SK-N-SH (cell line): ENCODE measurements around the gene TUBGCP3. TPM values are rescaled to one million over a fixed set of nuclear protein-coding genes. Genes with fewer than 3 reads are reported as not detected.

Experiments
- CTCF ChIA-PET: fragments of 300-600, 350-600 bp; formaldehyde crosslinking; extraction: SDS; loops from one replicate; lab custom pipeline; 2021; lab: Yijun Ruan, JAX
- POLR2A ChIA-PET: fragments of 350-600 bp; sonication (Branson Sonifier 250); formaldehyde crosslinking; extraction: SDS; loops from one replicate; lab custom pipeline; 2020; ENCODE audit warnings: antibody characterized with exemption, inconsistent platforms; lab: Yijun Ruan, JAX
- DNase-seq: peaks from one replicate; pipeline ENCODE4 v3.0.0; 2012
- H2AFZ ChIP-seq: fragments of 200-600 bp; sonication (generic); 2 replicates; pipeline ENCODE4 v1.8.1; 2016; ENCODE audit warnings: antibody characterized with exemption, mild to moderate bottlenecking, low read depth
- H3F3A ChIP-seq: fragments of 200-600 bp; sonication (generic); replicated peaks from 2 replicates; pipeline ENCODE3; 2016; ENCODE audit warnings: antibody characterized with exemption, mild to moderate bottlenecking; ENCODE audit not compliant: insufficient read depth
- H3K27ac ChIP-seq, 2 experiments: fragments of 200-500 bp in 1 of 2; fragments of 200-600 bp in 1 of 2; sonication (Bioruptor generic) in 1 of 2; sonication (generic), shearing (Covaris generic) in 1 of 2; 2 replicates each; pipeline versions ENCODE4 v1.5.1 to v1.6.1; 2014 to 2016; ENCODE audit warnings: low read depth in 2 of 2, inconsistent platforms in 1 of 2, low read length in 1 of 2, mild to moderate bottlenecking in 1 of 2, mixed read lengths in 1 of 2
- H3K27me3 ChIP-seq: fragments of 200-600 bp; sonication (generic), shearing (Covaris generic); 2 replicates; pipeline ENCODE4 v1.6.1; 2016; ENCODE audit warnings: mixed run types; ENCODE audit not compliant: insufficient read depth
- H3K36me3 ChIP-seq, 2 experiments: fragments of 200-500 bp in 1 of 2; fragments of 200-600 bp in 1 of 2; sonication (Bioruptor generic) in 1 of 2; sonication (generic) in 1 of 2; replicated peaks in 1 of 2; 2 replicates each; pipeline versions ENCODE3 to v1.5.1; 2014 to 2016; ENCODE audit warnings: low read length in 1 of 2, mild to moderate bottlenecking in 1 of 2; ENCODE audit not compliant: insufficient read depth in 2 of 2, control insufficient read depth in 1 of 2
- H3K4me1 ChIP-seq, 2 experiments: fragments of 200-500 bp in 1 of 2; fragments of 200-600 bp in 1 of 2; sonication (Bioruptor generic) in 1 of 2; sonication (generic), shearing (Covaris generic) in 1 of 2; 2 replicates each; pipeline versions ENCODE4 v1.5.1 to v1.6.1; 2014 to 2016; ENCODE audit warnings: low read depth in 1 of 2, low read length in 1 of 2, mixed run types in 1 of 2; ENCODE audit not compliant: insufficient read depth in 2 of 2, control insufficient read depth in 1 of 2
- H3K4me2 ChIP-seq: fragments of 200-600 bp; sonication (generic), shearing (Covaris generic); 2 replicates; pipeline ENCODE4 v1.6.1; 2017; ENCODE audit warnings: mixed run types
- H3K4me3 ChIP-seq, 2 experiments: fragments of 200-500 bp in 1 of 2; fragments of 200-600 bp in 1 of 2; sonication (Bioruptor generic) in 1 of 2; sonication (generic), shearing (Covaris generic) in 1 of 2; 2 replicates each; pipeline versions ENCODE4 v1.5.1 to v1.8.1; 2014 to 2016; ENCODE audit warnings: low read depth in 2 of 2, inconsistent platforms in 1 of 2, low read length in 1 of 2, mild to moderate bottlenecking in 1 of 2, mixed read lengths in 1 of 2, moderate library complexity in 1 of 2
- H3K79me2 ChIP-seq: fragments of 200-600 bp; sonication (generic); 2 replicates; pipeline ENCODE4 v1.8.1; 2017; ENCODE audit warnings: mild to moderate bottlenecking; ENCODE audit not compliant: insufficient read depth
- H3K9ac ChIP-seq: fragments of 200-600 bp; sonication (generic); 2 replicates; pipeline ENCODE4 v1.6.1; 2017; ENCODE audit warnings: mixed run types
- H3K9me2 ChIP-seq: fragments of 200-600 bp; sonication (generic); 2 replicates; pipeline ENCODE4 v1.6.1; 2017; ENCODE audit warnings: mixed run types
- H3K9me3 ChIP-seq: fragments of 200-600 bp; sonication (generic); 2 replicates; pipeline ENCODE4 v1.6.1; 2017; ENCODE audit warnings: mixed run types, mild to moderate bottlenecking, moderate library complexity
- H4K20me1 ChIP-seq: fragments of 200-600 bp; sonication (generic); 2 replicates; pipeline ENCODE4 v1.6.1; 2017; ENCODE audit warnings: mild to moderate bottlenecking, mixed run types; ENCODE audit not compliant: insufficient read depth
- CTCF ChIP-seq: fragments of 200-600 bp; sonication (generic); IDR thresholded peaks from 2 replicates; pipeline ENCODE4 v1.6.1; 2017; ENCODE audit warnings: antibody characterized with exemption, mild to moderate bottlenecking, moderate library complexity
- GATA2 ChIP-seq: sonication (generic); formaldehyde crosslinking; IDR thresholded peaks from 2 replicates; pipeline ENCODE4 v1.5.0; 2020; ENCODE audit warnings: mild to moderate bottlenecking, missing genetic modification reagents
- MXI1 ChIP-seq: IDR thresholded peaks from 2 replicates; pipeline ENCODE4 v1.6.1; 2012; ENCODE audit warnings: mild to moderate bottlenecking, low read depth, low read length, improper control_type of control experiment
- NRF1 ChIP-seq: IDR thresholded peaks from 2 replicates; pipeline ENCODE4 v1.6.1; 2012; ENCODE audit warnings: low read depth, mild to moderate bottlenecking, low read length
- PBX3 ChIP-seq: IDR thresholded peaks from 2 replicates; pipeline ENCODE4; 2012
- RCOR1 ChIP-seq: fragments of 150-350 bp; IDR thresholded peaks from 2 replicates; pipeline ENCODE4 v1.6.1; 2017; ENCODE audit warnings: antibody characterized with exemption, low read length
- RXRA ChIP-seq: IDR thresholded peaks from 2 replicates; pipeline ENCODE4 v1.4.0; 2012; ENCODE audit warnings: low read depth, mild to moderate bottlenecking, borderline replicate concordance
- USF2 ChIP-seq: fragments of 150-350 bp; IDR thresholded peaks from 2 replicates; pipeline ENCODE4 v1.6.1; 2017; ENCODE audit warnings: antibody characterized with exemption, low read length, low read depth, borderline replicate concordance
- WGBS: methylation state at CpG from one replicate; pipeline ENCODE4 v1.1.6; 2017; ENCODE audit warnings: low lambda C conversion rate; 5-methylcytosine and 5-hydroxymethylcytosine counted together
- polyA plus RNA-seq, 3 experiments: library from polyadenylated mRNA; depleted of rRNA; stranded (reverse); fragments of >200 nt; gene quantifications; 2 replicates each; pipeline ENCODE4 v1.2.3, GENCODE V29; 2012

TUBGCP3 gene
- polyA plus RNA-seq, 1 of the 3 experiments (the other 2 are of a cell fraction), result 16.8 TPM

- POLR2A ChIA-PET, result no interaction called here
- peaks cover 58% of the 10 kb centered on the region for H3K79me2 ChIP-seq
Observed at GRCh38 chr13:112567161-112567862, 20.6 kb downstream of the TUBGCP3 start.

GRCh38 chr13:112562786-112563383, 25.1 kb downstream of the TUBGCP3 start:
- no peaks in the 10 kb centered on the region for H3K9me3 ChIP-seq
- no peak for TF ChIP-seq RCOR1
- no peak for TF ChIP-seq GATA2 (CRISPR knock-in tag)
- 90% methylated on average over 16 of the region's 18 CpGs for WGBS
- H3K4me3 ChIP-seq, result no peak overlapping the region
- no peaks in the 10 kb centered on the region for H3F3A ChIP-seq
- H3K27me3 ChIP-seq, result no peaks in the 10 kb centered on the region
- H3K27ac ChIP-seq, result no peak overlapping the region
- 0 out of 2 replicates have a peak, but pooled peaks cover 10% of the 10 kb centered on the region for H4K20me1 ChIP-seq
- peaks cover 15 to 57% of the 10 kb centered on the region in 2 experiments for H3K36me3 ChIP-seq
- CTCF ChIA-PET, result interaction anchor here (0.6 kb wide), 1 partner anchor 11 kb away, joined by 4 read pairs; no protein-coding TSS in a partner anchor
- peaks cover 27% of the 10 kb centered on the region for H3K79me2 ChIP-seq
- H3K4me2 ChIP-seq, result no peak overlapping the region
- POLR2A ChIA-PET, result no interaction called here
- no peaks in the 10 kb centered on the region; a peak in 1 of 4 replicates for H3K4me1 ChIP-seq
- DNase-seq, result no peak
- no peak overlapping the region for H3K9ac ChIP-seq
- no peak overlapping the region for H2AFZ ChIP-seq
- H3K9me2 ChIP-seq, result no peaks in the 10 kb centered on the region

More at GRCh38 chr13:112567161-112567862, 20.6 kb downstream of the TUBGCP3 start:
- H3K9me3 ChIP-seq, result no peaks in the 10 kb centered on the region
- no peak overlapping the region for H3K4me2 ChIP-seq
- DNase-seq, result no peak
- no peak overlapping the region for H3K27ac ChIP-seq
- peaks cover 5% of the 10 kb centered on the region for H4K20me1 ChIP-seq
- TF ChIP-seq USF2, result no peak
- TF ChIP-seq CTCF, result no peak
- H3K36me3 ChIP-seq, result peaks cover 15 to 46% of the 10 kb centered on the region in 2 experiments
- H3K9me2 ChIP-seq, result no peaks in the 10 kb centered on the region
- CTCF ChIA-PET, result interaction anchor here (1.2 to 1.6 kb wide), 2 partner anchors 8 to 307 kb away, joined by 3 to 5 read pairs; no protein-coding TSS in a partner anchor
- no peaks in the 10 kb centered on the region; a peak in 1 of 4 replicates for H3K4me1 ChIP-seq
- H3F3A ChIP-seq, result no peaks in the 10 kb centered on the region
- H3K27me3 ChIP-seq, result no peaks in the 10 kb centered on the region
- no peak overlapping the region for H3K4me3 ChIP-seq
- H2AFZ ChIP-seq, result no peak overlapping the region
- H3K9ac ChIP-seq, result no peak overlapping the region
- WGBS, result 93% methylated on average over 5 of the region's 5 CpGs

- peaks cover 19 to 57% of the 10 kb centered on the region in 2 experiments for H3K36me3 ChIP-seq
- H3K4me1 ChIP-seq, result no peaks in the 10 kb centered on the region; a peak in 1 of 4 replicates
- H2AFZ ChIP-seq, result no peak overlapping the region
- H3F3A ChIP-seq, result no peaks in the 10 kb centered on the region
- H3K4me3 ChIP-seq, result no peak overlapping the region
- POLR2A ChIA-PET, result no interaction called here
- DNase-seq, result no peak
- 0 out of 2 replicates have a peak, but pooled peaks cover 10% of the 10 kb centered on the region for H4K20me1 ChIP-seq
- H3K9me3 ChIP-seq, result no peaks in the 10 kb centered on the region
- CTCF ChIA-PET, result no interaction called here
- no peaks in the 10 kb centered on the region for H3K9me2 ChIP-seq
- H3K9ac ChIP-seq, result no peak overlapping the region
- H3K27ac ChIP-seq, result no peak overlapping the region; a peak in 1 of 4 replicates
- TF ChIP-seq RXRA, result no peak
- TF ChIP-seq PBX3, result no peak
- no peak for TF ChIP-seq NRF1
- no peak for TF ChIP-seq MXI1
- H3K79me2 ChIP-seq, result peaks cover 27% of the 10 kb centered on the region
- 100% methylated on average over 2 of the region's 3 CpGs for WGBS
- no peaks in the 10 kb centered on the region for H3K27me3 ChIP-seq
- no peak overlapping the region for H3K4me2 ChIP-seq
Observed at GRCh38 chr13:112562254-112562653, 25.7 kb downstream of the TUBGCP3 start.
